HepG2 (cell line): Measurements from ENCODE around the gene F12. TPM values are rescaled to one million over a fixed set of nuclear protein-coding genes. Genes with fewer than 3 reads are reported as not detected.

ENCODE experiments used
- E2F1 ChIP-seq: sonication (generic); formaldehyde crosslinking; IDR thresholded peaks from 2 replicates; pipeline ENCODE4 v1.5.0; 2020; ENCODE audit warnings: missing genetic modification reagents
- ELF4 ChIP-seq: sonication (generic); formaldehyde crosslinking; IDR thresholded peaks from 2 replicates; pipeline ENCODE4 v1.5.0; 2020; ENCODE audit warnings: missing genetic modification reagents, mild to moderate bottlenecking, moderate library complexity, borderline replicate concordance
- FOXP1 ChIP-seq, 2 experiments: fragments of 450-650 bp in 1 of 2; IDR thresholded peaks; 2 replicates each; pipeline ENCODE4 v1.6.1; 2017 to 2018; ENCODE audit warnings: antibody characterized with exemption in 1 of 2
- HOXD1 ChIP-seq: sonication (generic); formaldehyde crosslinking; IDR thresholded peaks from 2 replicates; pipeline ENCODE4 v1.5.0; 2020; ENCODE audit warnings: missing genetic modification reagents
- KDM3A ChIP-seq: IDR thresholded peaks from 2 replicates; pipeline ENCODE4 v1.6.1; 2018; ENCODE audit warnings: low read depth, missing compliant biosample characterization
- MEIS2 ChIP-seq: sonication (generic); formaldehyde crosslinking; IDR thresholded peaks from 2 replicates; pipeline ENCODE4 v1.9.0; 2021; ENCODE audit warnings: mild to moderate bottlenecking, missing genetic modification reagents
- MYC ChIP-seq: sonication (generic); formaldehyde crosslinking; IDR thresholded peaks from 2 replicates; pipeline ENCODE4 v1.9.0; 2021; ENCODE audit warnings: missing genetic modification reagents, borderline replicate concordance
- NR2F6 ChIP-seq, 2 experiments: IDR thresholded peaks; 2 replicates each; pipeline ENCODE4 v1.6.1; 2016; ENCODE audit warnings: antibody characterized with exemption in 1 of 2, mild to moderate bottlenecking in 1 of 2
- PATZ1 ChIP-seq: sonication (generic); formaldehyde crosslinking; IDR thresholded peaks from 2 replicates; pipeline ENCODE4 v1.4.0; 2020; ENCODE audit warnings: missing genetic modification reagents
- RARA ChIP-seq: IDR thresholded peaks from 2 replicates; pipeline ENCODE4 v1.6.1; 2016; ENCODE audit warnings: missing genetic modification reagents, missing compliant biosample characterization
- TEAD3 ChIP-seq: optimal IDR thresholded peaks from 2 replicates; pipeline ENCODE3; 2016; ENCODE audit warnings: borderline replicate concordance
- TGIF2 ChIP-seq: IDR thresholded peaks from 2 replicates; pipeline ENCODE4 v1.6.1; 2016; ENCODE audit warnings: control low read depth, missing compliant biosample characterization
- TRAFD1 ChIP-seq: sonication (generic); formaldehyde crosslinking; IDR thresholded peaks from 2 replicates; pipeline ENCODE4 v1.5.1; 2020; ENCODE audit warnings: missing genetic modification reagents, mild to moderate bottlenecking, borderline replicate concordance
- ZBTB33 ChIP-seq: sonication (generic); formaldehyde crosslinking; IDR thresholded peaks from 2 replicates; pipeline ENCODE4 v1.4.0; 2020; ENCODE audit warnings: missing genetic modification reagents
- ZMYM4 ChIP-seq: sonication (generic); formaldehyde crosslinking; IDR thresholded peaks from 2 replicates; pipeline ENCODE4 v1.8.1; 2023; ENCODE audit warnings: mild to moderate bottlenecking, missing genetic modification reagents
- ZNF234 ChIP-seq: sonication (generic); formaldehyde crosslinking; conservative IDR thresholded peaks from 2 replicates; pipeline ENCODE4 v1.5.1; 2020; ENCODE audit warnings: mild to moderate bottlenecking, missing genetic modification reagents
- ZNF354B ChIP-seq: sonication (generic); formaldehyde crosslinking; IDR thresholded peaks from 2 replicates; pipeline ENCODE4 v1.8.0; 2022; ENCODE audit warnings: mild to moderate bottlenecking, missing genetic modification reagents
- ZNF556 ChIP-seq: sonication (generic); formaldehyde crosslinking; IDR thresholded peaks from 2 replicates; pipeline ENCODE4 v1.4.0; 2020; ENCODE audit warnings: mild to moderate bottlenecking, missing genetic modification reagents, borderline replicate concordance
- ZNF710 ChIP-seq: sonication (generic); formaldehyde crosslinking; IDR thresholded peaks from 2 replicates; pipeline ENCODE4 v1.5.0; 2020; ENCODE audit warnings: mild to moderate bottlenecking, missing genetic modification reagents, borderline replicate concordance
- ZNF781 ChIP-seq: sonication (generic); formaldehyde crosslinking; IDR thresholded peaks from 2 replicates; pipeline ENCODE4 v1.5.1; 2020; ENCODE audit warnings: borderline replicate concordance, mild to moderate bottlenecking, missing genetic modification reagents; ENCODE audit errors: not compliant biosample characterization
- polyA plus RNA-seq, 8 experiments: library from polyadenylated mRNA; depleted of rRNA in 3 of 8; stranded (reverse) in 7 of 8; unstranded in 1 of 8; fragments of >200 nt; fragmentation: Illumina TruSeq in 4 of 8; extraction: Trizol in 4 of 8; gene quantifications; 2 replicates each; pipeline versions ENCODE4 v1.2.1 to v1.2.3, GENCODE V29; 2011 to 2016; ENCODE audit warnings: low read depth in 4 of 8, missing spikeins in 1 of 8, mixed read lengths in 1 of 8; ENCODE audit not compliant: insufficient read depth in 1 of 8
- total RNA-seq, 5 experiments: library from RNA; depleted of rRNA; stranded (reverse); fragments of >200 nt; fragmentation: Illumina TruSeq; extraction: Trizol; gene quantifications; 2 replicates each; pipeline ENCODE4 v1.2.3, GENCODE V29; 2016; ENCODE audit warnings: low read depth in 1 of 5

Gene F12
- total and polyA plus RNA-seq, 2 of the 13 experiments (the other 11 are each of a cell fraction or from before 2014, with no cell fraction given) = 2.5 to 3.0 TPM

- no peak for TF ChIP-seq ZNF354B (CRISPR knock-in tag)
- no peak for TF ChIP-seq ELF4
- peak; percentile 39; the same call in 1 of the 2 replicates for TF ChIP-seq MYC (CRISPR knock-in tag)
- peak; percentile 22; the same call in 1 of the 2 replicates for TF ChIP-seq ZNF556 (CRISPR knock-in tag)
- peak; percentile 19; the same call in 1 of the 2 replicates for TF ChIP-seq ZBTB33 (CRISPR knock-in tag)
- TF ChIP-seq KDM3A (CRISPR knock-in tag) = no peak
- 0 out of 2 replicates have a peak, but pooled peaks have one; percentile 33 for TF ChIP-seq ZNF710 (CRISPR knock-in tag)
- TF ChIP-seq NR2F6 (IDR thresholded peaks at IDR 0.05) = no peak
- peak; percentile 47; the same call in 1 of the 2 replicates for TF ChIP-seq NR2F6 (CRISPR knock-in tag; IDR thresholded peaks at IDR 0.05)
- 0 out of 2 replicates have a peak, but pooled peaks have one; percentile 13 for TF ChIP-seq ZMYM4 (CRISPR knock-in tag)
- no peak for TF ChIP-seq FOXP1 (IDR thresholded peaks at IDR 0.05)
- TF ChIP-seq FOXP1 (CRISPR knock-in tag; IDR thresholded peaks at IDR 0.05) = no peak
- peak; percentile 87 for TF ChIP-seq TEAD3 (CRISPR knock-in tag)
- TF ChIP-seq HOXD1 (CRISPR knock-in tag) = no peak
- TF ChIP-seq ZNF234 = no peak
- TF ChIP-seq RARA (CRISPR knock-in tag) = peak; percentile 62
- TF ChIP-seq PATZ1 (CRISPR knock-in tag) = peak; percentile 69
- TF ChIP-seq TGIF2 = no peak
- TF ChIP-seq E2F1 (CRISPR knock-in tag) = no peak
- no peak for TF ChIP-seq ZNF781 (CRISPR knock-in tag)
- peak; percentile 36; the same call in 1 of the 2 replicates for TF ChIP-seq MEIS2 (CRISPR knock-in tag)
- no peak for TF ChIP-seq TRAFD1
Observed at GRCh38 chr5:177434942-177435738, 25.8 kb upstream of the F12 start (continued).
